GM23248 (cell line): Measurements from ENCODE around the gene NSMCE1. TPM values are rescaled to one million over a fixed set of nuclear protein-coding genes. Genes with fewer than 3 reads are reported as not detected.

Experiments
- DNase-seq: peaks from one replicate; pipeline ENCODE4 v3.0.0-alpha.2; 2015
- H2AFZ ChIP-seq: fragments of 200-600 bp; sonication (generic); 2 replicates; pipeline ENCODE4 v1.6.1; 2016; ENCODE audit warnings: antibody characterized with exemption
- H3F3A ChIP-seq: fragments of 200-600 bp; sonication (generic); 2 replicates; pipeline ENCODE4 v1.6.1; 2016; ENCODE audit warnings: mild to moderate bottlenecking, antibody characterized with exemption, mixed run types; ENCODE audit not compliant: insufficient read depth
- H3K27ac ChIP-seq: fragments of 200-600 bp; sonication (generic); 2 replicates; pipeline ENCODE4 v1.5.1; 2016; ENCODE audit warnings: mild to moderate bottlenecking
- H3K27me3 ChIP-seq: fragments of 200-600 bp; sonication (generic); replicated peaks from 2 replicates; pipeline ENCODE4 v1.6.1; 2016; ENCODE audit warnings: mild to moderate bottlenecking; ENCODE audit not compliant: insufficient read depth
- H3K36me3 ChIP-seq: fragments of 200-600 bp; sonication (generic); 2 replicates; pipeline ENCODE4 v1.6.1; 2016; ENCODE audit warnings: low read depth, mild to moderate bottlenecking
- H3K4me1 ChIP-seq: fragments of 200-600 bp; sonication (generic); 2 replicates; pipeline ENCODE4 v1.6.1; 2016; ENCODE audit warnings: mild to moderate bottlenecking; ENCODE audit not compliant: insufficient read depth
- H3K4me2 ChIP-seq: fragments of 200-600 bp; sonication (generic); one replicate; pipeline ENCODE4 v1.6.1; 2016; ENCODE audit warnings: mild to moderate bottlenecking; ENCODE audit not compliant: unreplicated experiment
- H3K4me3 ChIP-seq: fragments of 200-600 bp; sonication (generic); 2 replicates; pipeline ENCODE4 v1.5.1; 2016; ENCODE audit warnings: mild to moderate bottlenecking
- H3K79me2 ChIP-seq: fragments of 200-600 bp; sonication (generic); 2 replicates; pipeline ENCODE4 v1.6.1; 2016; ENCODE audit warnings: mild to moderate bottlenecking; ENCODE audit not compliant: insufficient read depth
- H3K9ac ChIP-seq: fragments of 200-600 bp; sonication (generic); 2 replicates; pipeline ENCODE4 v1.6.1; 2016; ENCODE audit warnings: mild to moderate bottlenecking
- H3K9me2 ChIP-seq: fragments of 200-600 bp; sonication (generic); 2 replicates; pipeline ENCODE4 v1.6.1; 2016; ENCODE audit warnings: mixed run types, mild to moderate bottlenecking, moderate library complexity; ENCODE audit not compliant: insufficient read depth
- H3K9me3 ChIP-seq: fragments of 200-600 bp; sonication (generic); one replicate; pipeline ENCODE4 v1.6.1; 2017; ENCODE audit warnings: low read depth
- H4K20me1 ChIP-seq: fragments of 200-600 bp; sonication (generic); 2 replicates; pipeline ENCODE4 v1.6.0; 2016; ENCODE audit not compliant: insufficient read depth
- EZH2 ChIP-seq: fragments of 200-600 bp; sonication (generic); IDR thresholded peaks from 2 replicates; pipeline ENCODE4 v1.6.1; 2018; ENCODE audit warnings: antibody characterized with exemption, mild to moderate bottlenecking; ENCODE audit not compliant: insufficient read depth, poor library complexity, severe bottlenecking
- EZH2phosphoT487 ChIP-seq: fragments of 200-600 bp; sonication (generic); IDR thresholded peaks from 2 replicates; pipeline ENCODE4 v1.6.1; 2018; ENCODE audit warnings: antibody characterized with exemption, moderate library complexity, mild to moderate bottlenecking, low read depth; ENCODE audit not compliant: insufficient read depth
- WGBS, 2 experiments: methylation state at CpG; one replicate each; pipeline ENCODE4 v1.1.6; 2015 to 2017; ENCODE audit warnings: low lambda C conversion rate in 2 of 2, low coverage in 1 of 2; ENCODE audit errors: missing lambda C conversion rate in 2 of 2; 5-methylcytosine and 5-hydroxymethylcytosine counted together
- in situ Hi-C: fragments of 300-500 bp; cut with MboI; formaldehyde crosslinking; loops from 2 replicates; pipeline ENCODE4 v1.15.0; 2020
- polyA plus RNA-seq: library from polyadenylated mRNA; unstranded; fragments of >200 nt; fragmentation: Nextera tagmentation; extraction: Ambion mirVana; gene quantifications from 2 replicates; pipeline ENCODE4 v1.2.1, GENCODE V29; 2016
- total RNA-seq: library from RNA; depleted of rRNA; stranded (reverse); fragments of >200 nt; shearing (Covaris generic); gene quantifications from 2 replicates; pipeline ENCODE4 v1.2.3, GENCODE V29; 2014

The NSMCE1 gene
- total and polyA plus RNA-seq, 2 experiments from 2014 or later = 69.3 to 107 TPM

DNA sequence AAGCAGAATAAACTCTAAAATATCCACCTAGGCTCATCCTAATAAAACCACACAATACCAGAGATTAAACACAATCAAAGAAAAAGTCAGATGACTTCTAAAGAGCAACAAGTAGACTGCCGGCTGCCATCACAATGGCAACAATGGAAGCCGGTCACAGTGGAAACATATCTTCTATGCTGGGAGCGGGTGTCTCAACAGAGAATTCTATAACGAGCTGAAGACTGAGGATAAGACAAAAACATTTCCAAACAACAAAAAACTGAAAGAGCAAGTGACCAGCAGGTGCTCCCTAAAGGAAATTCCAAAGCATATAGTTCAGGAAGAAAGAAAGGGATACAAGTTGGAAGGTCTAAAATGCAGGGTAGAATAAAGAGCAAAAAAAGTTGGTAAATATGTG, 8.9 kb downstream of the NSMCE1 start:
- no peak overlapping the region for H3K27ac ChIP-seq
- no peak overlapping the region for H2AFZ ChIP-seq
- no peaks in the 10 kb centered on the region for H3K9me3 ChIP-seq
- H3K36me3 ChIP-seq = peaks cover 5% of the 10 kb centered on the region; the same call in 1 of the 2 replicates
- H3K4me1 ChIP-seq = peaks cover 13% of the 10 kb centered on the region
- in situ Hi-C loops = no loop called here
- H3K4me2 ChIP-seq = no peak overlapping the region
- no peaks in the 10 kb centered on the region for H4K20me1 ChIP-seq
- H3F3A ChIP-seq = peaks cover 15% of the 10 kb centered on the region
- 78 to 86% methylated on average over 4 of the region's 4 CpGs for WGBS, 2 experiments
- no peak overlapping the region for H3K9ac ChIP-seq
- H3K27me3 ChIP-seq = no peaks in the 10 kb centered on the region
- no peak for TF ChIP-seq EZH2
- TF ChIP-seq EZH2phosphoT487 = no peak
- H3K9me2 ChIP-seq = no peaks in the 10 kb centered on the region
- H3K79me2 ChIP-seq = peaks cover 36% of the 10 kb centered on the region
- DNase-seq = no peak
- no peak overlapping the region for H3K4me3 ChIP-seq

DNA sequence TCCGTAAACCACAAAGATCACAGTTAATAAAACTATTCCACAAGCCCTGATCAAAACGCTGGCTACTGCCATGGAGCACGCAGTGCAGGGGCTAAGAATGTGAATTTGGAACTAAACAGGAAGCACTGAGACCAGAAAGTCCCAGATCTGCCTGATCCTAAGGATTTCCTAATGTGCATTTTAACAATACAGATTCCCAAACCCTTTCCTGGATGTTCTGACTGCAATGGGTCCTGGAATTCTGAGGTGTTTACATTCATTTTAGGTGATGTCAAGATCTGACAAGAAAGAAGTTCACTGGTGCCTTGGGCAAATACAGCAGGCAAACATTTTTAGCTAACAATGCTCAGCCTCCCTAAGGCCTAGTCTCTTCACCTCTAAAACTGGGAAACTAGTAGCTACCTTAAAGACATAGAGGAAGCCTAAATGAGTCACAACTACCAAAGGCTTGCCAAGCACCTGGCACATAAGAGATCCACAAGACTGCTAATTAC, 10.3 kb downstream of the NSMCE1 start:
- TF ChIP-seq EZH2phosphoT487 = no peak
- no peak for TF ChIP-seq EZH2
- peak; percentile 37 for DNase-seq
- peaks cover 36% of the 10 kb centered on the region for H3K79me2 ChIP-seq
- no peaks in the 10 kb centered on the region for H3K9me2 ChIP-seq
- H3K9ac ChIP-seq = no peak overlapping the region
- H3K27ac ChIP-seq = peak overlapping the region; percentile 7; the same call in 1 of the 2 replicates
- H3K27me3 ChIP-seq = no peaks in the 10 kb centered on the region
- peaks cover 21% of the 10 kb centered on the region for H3K4me1 ChIP-seq
- H3K4me3 ChIP-seq = no peak overlapping the region
- WGBS, 2 experiments = 64 to 65% methylated on average over 3 of the region's 3 CpGs
- no peak overlapping the region for H2AFZ ChIP-seq
- peaks cover 18% of the 10 kb centered on the region for H3F3A ChIP-seq
- no peaks in the 10 kb centered on the region for H4K20me1 ChIP-seq
- H3K9me3 ChIP-seq = no peaks in the 10 kb centered on the region
- H3K4me2 ChIP-seq = no peak overlapping the region
- in situ Hi-C loops = no loop called here
- H3K36me3 ChIP-seq = peaks cover 5% of the 10 kb centered on the region; the same call in 1 of the 2 replicates

DNA sequence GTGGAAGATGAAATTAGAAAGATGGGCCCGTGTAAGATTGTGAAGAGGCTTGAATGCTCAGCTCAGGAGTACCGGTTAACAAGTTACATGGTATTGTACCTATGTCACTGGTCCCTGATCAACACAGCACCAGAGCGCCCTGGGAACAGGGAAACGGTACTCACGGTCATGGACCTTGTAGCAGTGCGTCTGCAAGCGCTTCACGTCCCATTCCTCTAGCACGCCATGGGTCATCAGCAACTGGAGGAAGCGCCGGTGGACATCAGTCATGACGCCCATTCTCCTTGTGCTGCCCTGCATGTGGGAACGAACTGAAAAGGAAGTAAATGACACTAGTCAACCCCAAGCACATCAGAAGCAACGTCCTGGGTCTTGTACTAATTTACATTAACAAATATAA, 11.3 kb downstream of the NSMCE1 start:
- Histone ChIP-seq H3K9me2 (no peaks in the 10 kb centered on the region), H3K27ac (no peak overlapping the region), H3F3A (peaks cover 22% of the 10 kb centered on the region), H3K27me3 (no peaks in the 10 kb centered on the region), H3K79me2 (peaks cover 41% of the 10 kb centered on the region), H3K9me3 (no peaks in the 10 kb centered on the region), H3K4me1 (peaks cover 26% of the 10 kb centered on the region), H3K9ac (no peak overlapping the region), H3K4me2 (no peak overlapping the region), H3K36me3 (peaks cover 5% of the 10 kb centered on the region; the same call in 1 of the 2 replicates), H3K4me3 (no peak overlapping the region), H4K20me1 (no peaks in the 10 kb centered on the region), H2AFZ (no peak overlapping the region)
- in situ Hi-C loops = no loop called here
- TF ChIP-seq EZH2phosphoT487 (no peak), EZH2 (no peak)
- WGBS, 2 experiments = 98% methylated on average over 14 of the region's 14 CpGs
- DNase-seq = no peak

DNA sequence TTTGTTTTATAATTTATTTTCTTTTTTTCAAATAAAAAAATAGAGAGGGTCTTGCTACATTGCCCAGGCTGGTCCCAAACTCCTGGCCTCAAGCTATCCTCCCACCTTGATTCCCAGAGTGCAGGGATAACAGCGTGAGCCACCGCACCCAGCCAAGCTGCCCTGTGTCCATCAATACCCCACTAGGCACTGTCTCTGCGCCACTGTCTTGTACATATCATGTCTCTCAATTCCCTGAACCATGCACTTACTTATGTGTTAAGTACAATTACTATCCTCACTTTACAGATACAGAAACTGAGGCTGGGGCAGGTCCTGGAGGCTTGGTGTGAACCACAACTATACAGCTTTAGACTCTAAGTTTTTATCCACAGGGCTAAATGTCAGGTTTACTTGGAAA, 11.7 kb downstream of the NSMCE1 start:
- 98 to 100% methylated on average over 3 of the region's 3 CpGs for WGBS, 2 experiments
- in situ Hi-C loops = no loop called here
- no peaks in the 10 kb centered on the region for H4K20me1 ChIP-seq

More for the DNA sequence above, 11.7 kb downstream of the NSMCE1 start:
- H2AFZ ChIP-seq = no peak overlapping the region
- no peaks in the 10 kb centered on the region for H3K9me2 ChIP-seq
- peaks cover 40% of the 10 kb centered on the region for H3K79me2 ChIP-seq
- no peak overlapping the region for H3K4me2 ChIP-seq
- peaks cover 26% of the 10 kb centered on the region for H3K4me1 ChIP-seq
- H3K27ac ChIP-seq = no peak overlapping the region
- DNase-seq = no peak
- no peaks in the 10 kb centered on the region for H3K27me3 ChIP-seq
- H3K36me3 ChIP-seq = peaks cover 5% of the 10 kb centered on the region; the same call in 1 of the 2 replicates
- TF ChIP-seq EZH2phosphoT487 (no peak), EZH2 (no peak)
- peaks cover 22% of the 10 kb centered on the region for H3F3A ChIP-seq
- no peak overlapping the region for H3K9ac ChIP-seq
- no peaks in the 10 kb centered on the region for H3K9me3 ChIP-seq
- no peak overlapping the region for H3K4me3 ChIP-seq
